Endodermal cell (in vitro differentiated cells): ENCODE results near the gene EML5. TPM values are rescaled to one million over a fixed set of nuclear protein-coding genes. Genes with fewer than 3 reads are reported as not detected.

Experiments
- DNase-seq: peaks from one replicate; pipeline ENCODE4 v3.0.0-alpha.2; 2017
- H3K27ac ChIP-seq: 2 replicates; pipeline ENCODE4 v1.5.1; 2013; ENCODE audit warnings: mild to moderate bottlenecking, low read depth, low read length, moderate library complexity
- H3K27me3 ChIP-seq: 2 replicates; pipeline ENCODE4 v1.6.1; 2013; ENCODE audit warnings: mild to moderate bottlenecking, low read length, moderate library complexity; ENCODE audit not compliant: insufficient read depth, control insufficient read depth, poor library complexity, severe bottlenecking
- H3K36me3 ChIP-seq: 2 replicates; pipeline ENCODE4 v1.7.0; 2013; ENCODE audit warnings: mild to moderate bottlenecking, low read length, moderate library complexity; ENCODE audit not compliant: control insufficient read depth, insufficient read depth
- H3K4me1 ChIP-seq: one replicate; pipeline ENCODE4 v1.7.0; 2013; ENCODE audit warnings: low read length; ENCODE audit not compliant: control insufficient read depth, insufficient read depth
- H3K4me3 ChIP-seq: 2 replicates; pipeline ENCODE4 v1.5.1; 2013; ENCODE audit warnings: mild to moderate bottlenecking, low read length, moderate library complexity
- H3K9ac ChIP-seq: 2 replicates; pipeline ENCODE4 v1.6.1; 2013; ENCODE audit warnings: mild to moderate bottlenecking, low read length, moderate library complexity; ENCODE audit not compliant: poor library complexity, severe bottlenecking; ENCODE audit errors: extremely low read depth
- H3K9me3 ChIP-seq: 2 replicates; pipeline ENCODE4 v1.6.1; 2013; ENCODE audit warnings: mild to moderate bottlenecking, low read length, moderate library complexity; ENCODE audit not compliant: control insufficient read depth
- H3K27ac Mint-ChIP-seq: 2 replicates; pipeline ENCODE4 v1.8.0; 2020; ENCODE audit warnings: mixed read lengths
- H3K27me3 Mint-ChIP-seq: 2 replicates; pipeline ENCODE4 v1.8.0; 2021; ENCODE audit warnings: mild to moderate bottlenecking, mixed read lengths; ENCODE audit not compliant: insufficient read depth
- H3K36me3 Mint-ChIP-seq: 2 replicates; pipeline ENCODE4 v1.8.0; 2020; ENCODE audit warnings: low read depth, mixed read lengths
- H3K4me1 Mint-ChIP-seq: 2 replicates; pipeline ENCODE4 v1.8.0; 2020; ENCODE audit warnings: mixed read lengths
- H3K4me3 Mint-ChIP-seq: 2 replicates; pipeline ENCODE4 v1.8.0; 2020; ENCODE audit warnings: mild to moderate bottlenecking, moderate library complexity, mixed read lengths
- H3K9me3 Mint-ChIP-seq: 2 replicates; pipeline ENCODE4 v1.8.0; 2020; ENCODE audit warnings: mild to moderate bottlenecking, mixed read lengths
- CTCF ChIP-seq: fragments of 200-600 bp; sonication (generic); conservative IDR thresholded peaks from 2 replicates; pipeline ENCODE4 v1.5.0; 2021; ENCODE audit warnings: antibody characterized with exemption, mild to moderate bottlenecking
- WGBS, 2 experiments: methylation state at CpG; one replicate each; pipeline versions ENCODE4 v1.1.5 to v1.1.7; 2013; ENCODE audit warnings: missing lambda C conversion rate in 2 of 2, mixed read lengths in 1 of 2; ENCODE audit not compliant: insufficient coverage in 1 of 2, insufficient read length in 1 of 2; 5-methylcytosine and 5-hydroxymethylcytosine counted together
- total RNA-seq, 2 donors: library from RNA; stranded (reverse); fragmentation: NEBNext Ultra II Directional in 1 of 2; extraction: Animal tissue kit (Norgen Biotek cat#: 25700) in 1 of 2; gene quantifications; 2 replicates in 1 of 2; 3 replicates in 1 of 2; pipeline ENCODE4 v1.2.1, GENCODE V29; 2021

Gene EML5
- total RNA-seq, 2 donors from 2014 or later = 1.7 to 2.3 TPM

GRCh38 chr14:88785911-88786310 is 6.8 kb downstream of the EML5 start:
- Mint-ChIP-seq H3K27ac (no peak overlapping the region), H3K4me3 (no peak overlapping the region), H3K4me1 (peaks cover 2% of the 10 kb centered on the region), H3K9me3 (peaks cover 55% of the 10 kb centered on the region), H3K36me3 (peaks cover 7% of the 10 kb centered on the region), H3K27me3 (peaks cover 29% of the 10 kb centered on the region)
- H3K27me3 ChIP-seq = peaks cover 27% of the 10 kb centered on the region
- no peaks in the 10 kb centered on the region for H3K36me3 ChIP-seq
- peaks cover 57% of the 10 kb centered on the region for H3K9me3 ChIP-seq
- no peaks in the 10 kb centered on the region for H3K4me1 ChIP-seq
- TF ChIP-seq CTCF = no peak
- DNase-seq = no peak
- H3K27ac ChIP-seq = no peak overlapping the region
- no peak overlapping the region for H3K4me3 ChIP-seq
- no peak overlapping the region for H3K9ac ChIP-seq
- 83 to 86% methylated on average over 1 of the region's 1 CpG for WGBS, 2 experiments

- no peak overlapping the region for H3K4me3 Mint-ChIP-seq
- 97 to 100% methylated on average over 2 to 3 of the region's 3 CpGs for WGBS, 2 experiments
- no peaks in the 10 kb centered on the region for H3K36me3 Mint-ChIP-seq
These were observed 17.2 kb downstream of the EML5 start for GRCh38 chr14:88775532-88775931.

GRCh38 chr14:88770736-88771135 is 22.0 kb downstream of the EML5 start:
- Mint-ChIP-seq H3K4me3 (no peak overlapping the region), H3K9me3 (peaks cover 36% of the 10 kb centered on the region), H3K4me1 (no peaks in the 10 kb centered on the region), H3K27me3 (no peaks in the 10 kb centered on the region), H3K36me3 (peaks cover 4% of the 10 kb centered on the region), H3K27ac (no peak overlapping the region)
- Histone ChIP-seq H3K4me3 (no peak overlapping the region), H3K9ac (no peak overlapping the region), H3K4me1 (no peaks in the 10 kb centered on the region), H3K27me3 (no peaks in the 10 kb centered on the region), H3K27ac (no peak overlapping the region), H3K36me3 (no peaks in the 10 kb centered on the region), H3K9me3 (peaks cover 34% of the 10 kb centered on the region)
- TF ChIP-seq CTCF = no peak
- no peak for DNase-seq

More at GRCh38 chr14:88775532-88775931, 17.2 kb downstream of the EML5 start:
- Mint-ChIP-seq H3K9me3 (peaks cover 2% of the 10 kb centered on the region), H3K27me3 (peaks cover 4% of the 10 kb centered on the region), H3K4me1 (no peaks in the 10 kb centered on the region), H3K27ac (no peak overlapping the region)
- no peak overlapping the region for H3K4me3 ChIP-seq
- no peaks in the 10 kb centered on the region for H3K27me3 ChIP-seq
- no peak for TF ChIP-seq CTCF
- DNase-seq = no peak
- no peak overlapping the region for H3K27ac ChIP-seq
- H3K36me3 ChIP-seq = no peaks in the 10 kb centered on the region
- H3K9me3 ChIP-seq = peaks cover under 1% of the 10 kb centered on the region
- H3K9ac ChIP-seq = no peak overlapping the region
- H3K4me1 ChIP-seq = no peaks in the 10 kb centered on the region
